ENCODE measurements around the gene CDH2. TPM values are rescaled to one million over a fixed set of nuclear protein-coding genes. Genes with fewer than 3 reads are reported as not detected.

CDH2 gene
- total RNA-seq, 4 donors from 2014 or later = 0.47 to 1.7 (median 1.1) TPM; not detected in 1

GRCh38 chr18:28088477-28088876, 88.5 kb downstream of the CDH2 start:
- no peak for DNase-seq (ENCODE audit: low spot score in 2 of 2)
- Histone ChIP-seq H3K36me3 (no peaks in the 10 kb centered on the region), H3K4me1 (no peaks in the 10 kb centered on the region), H3K27me3 (no peaks in the 10 kb centered on the region), H3K27ac (no peak overlapping the region), H3K9me3 (no peaks in the 10 kb centered on the region), H3K4me3 (no peak overlapping the region)
- TF ChIP-seq CTCF (IDR thresholded peaks at IDR 0.05) (no peak), POLR2A (IDR thresholded peaks at IDR 0.05) (no peak), EP300 (IDR thresholded peaks at IDR 0.05) (no peak), POLR2AphosphoS5 (IDR thresholded peaks at IDR 0.05) (no peak)
- 94% methylated on average over 3 of the region's 3 CpGs for WGBS

GRCh38 chr18:28086670-28087552, 90.0 kb downstream of the CDH2 start:
- TF ChIP-seq POLR2AphosphoS5 (IDR thresholded peaks at IDR 0.05) (no peak), POLR2A (IDR thresholded peaks at IDR 0.05) (no peak), CTCF (IDR thresholded peaks at IDR 0.05) (no peak), EP300 (IDR thresholded peaks at IDR 0.05) (no peak)
- H3K27ac ChIP-seq = no peak overlapping the region
- no peaks in the 10 kb centered on the region for H3K9me3 ChIP-seq
- WGBS = 47% methylated on average over 9 of the region's 9 CpGs
- no peak for DNase-seq (ENCODE audit: low spot score in 2 of 2)
- no peaks in the 10 kb centered on the region for H3K27me3 ChIP-seq
- no peaks in the 10 kb centered on the region for H3K4me1 ChIP-seq
- H3K4me3 ChIP-seq = no peak overlapping the region
- no peaks in the 10 kb centered on the region for H3K36me3 ChIP-seq

GRCh38 chr18:28081516-28081915, 95.4 kb downstream of the CDH2 start:
- no peak for TF ChIP-seq EP300 (IDR thresholded peaks at IDR 0.05)
- TF ChIP-seq CTCF (IDR thresholded peaks at IDR 0.05) = no peak
- no peak for TF ChIP-seq POLR2AphosphoS5 (IDR thresholded peaks at IDR 0.05)
- no peak for TF ChIP-seq POLR2A (IDR thresholded peaks at IDR 0.05)
- no peaks in the 10 kb centered on the region for H3K27me3 ChIP-seq
- no peak overlapping the region for H3K27ac ChIP-seq
- H3K9me3 ChIP-seq = no peaks in the 10 kb centered on the region
- no peak for DNase-seq (ENCODE audit: low spot score in 2 of 2)
- 89% methylated on average over 2 of the region's 2 CpGs for WGBS
- H3K36me3 ChIP-seq = no peaks in the 10 kb centered on the region
- H3K4me3 ChIP-seq = no peak overlapping the region
- no peaks in the 10 kb centered on the region for H3K4me1 ChIP-seq

GRCh38 chr18:28080876-28081300, 96.0 kb downstream of the CDH2 start:
- no peaks in the 10 kb centered on the region for H3K9me3 ChIP-seq
- no peak overlapping the region for H3K27ac ChIP-seq
- WGBS = 84% methylated on average over 1 of the region's 1 CpG
- TF ChIP-seq POLR2A (IDR thresholded peaks at IDR 0.05) (no peak), POLR2AphosphoS5 (IDR thresholded peaks at IDR 0.05) (no peak), CTCF (IDR thresholded peaks at IDR 0.05) (no peak), EP300 (IDR thresholded peaks at IDR 0.05) (no peak)
- no peaks in the 10 kb centered on the region for H3K27me3 ChIP-seq
- no peak overlapping the region for H3K4me3 ChIP-seq
- H3K4me1 ChIP-seq = no peaks in the 10 kb centered on the region
- no peaks in the 10 kb centered on the region for H3K36me3 ChIP-seq
- DNase-seq (ENCODE audit: low spot score in 2 of 2) = no peak

- 80% methylated on average over 2 of the region's 2 CpGs for WGBS
- TF ChIP-seq POLR2AphosphoS5 (IDR thresholded peaks at IDR 0.05) (no peak), CTCF (IDR thresholded peaks at IDR 0.05) (no peak), POLR2A (IDR thresholded peaks at IDR 0.05) (no peak), EP300 (IDR thresholded peaks at IDR 0.05) (no peak)
- H3K4me3 ChIP-seq = no peak overlapping the region
- H3K27me3 ChIP-seq = no peaks in the 10 kb centered on the region
- no peaks in the 10 kb centered on the region for H3K9me3 ChIP-seq
- no peaks in the 10 kb centered on the region for H3K4me1 ChIP-seq
- H3K36me3 ChIP-seq = no peaks in the 10 kb centered on the region
- no peak for DNase-seq (ENCODE audit: low spot score in 2 of 2)
- no peak overlapping the region for H3K27ac ChIP-seq
Measured at GRCh38 chr18:28079883-28080282, 97.0 kb downstream of the CDH2 start.

Data from suprapubic skin (tissue), 4 donors.